H1 (cell line): ENCODE measurements around the gene TNXB.
"Not testable (repeated sequence)": the region's sequence is repeated elsewhere in the genome, so short reads cannot be mapped to it uniquely, and the experiment has no call there.

Experiments used
- EGR1 ChIP-seq: IDR thresholded peaks from 2 replicates; pipeline ENCODE4 v1.6.1; 2011; ENCODE audit warnings: low read depth, low read length, borderline replicate concordance
- EZH2 ChIP-seq: fragments of 200-600 bp; sonication (generic); IDR thresholded peaks from 2 replicates; pipeline ENCODE4 v1.7.1; 2012; ENCODE audit warnings: low read depth, mild to moderate bottlenecking, moderate library complexity, low read length, inconsistent platforms; ENCODE audit not compliant: severe bottlenecking
- FOSL1 ChIP-seq: IDR thresholded peaks from 2 replicates; pipeline ENCODE4 v1.6.1; 2011; ENCODE audit warnings: mild to moderate bottlenecking, low read depth, low read length, moderate library complexity; ENCODE audit not compliant: insufficient read depth
- GABPA ChIP-seq: IDR thresholded peaks from 2 replicates; pipeline ENCODE4 v1.6.1; 2011; ENCODE audit warnings: mild to moderate bottlenecking, low read length, moderate library complexity, borderline replicate concordance; ENCODE audit not compliant: insufficient read depth
- KDM5A ChIP-seq: fragments of 200-600 bp; IDR thresholded peaks from 2 replicates; pipeline ENCODE4 v1.7.1; 2012; ENCODE audit warnings: mild to moderate bottlenecking, low read length, inconsistent platforms, mixed read lengths
- RAD21 ChIP-seq, 2 experiments: IDR thresholded peaks in 1 of 2; conservative IDR thresholded peaks in 1 of 2; 2 replicates each; pipeline ENCODE4 v1.6.1; 2011; ENCODE audit warnings: low read depth in 2 of 2, low read length in 2 of 2, improper control_type of control experiment in 1 of 2, inconsistent platforms in 1 of 2, mild to moderate bottlenecking in 1 of 2, moderate library complexity in 1 of 2
- SP1 ChIP-seq: IDR thresholded peaks from 2 replicates; pipeline ENCODE4 v1.6.1; 2011; ENCODE audit warnings: low read depth, low read length
- TCF12 ChIP-seq: IDR thresholded peaks from 2 replicates; pipeline ENCODE4 v1.6.1; 2011; ENCODE audit warnings: low read depth, mild to moderate bottlenecking, low read length
- TF ChIP-seq, protein P1 (sequence below), 3 experiments: IDR thresholded peaks; 1 replicate in 2 of 3; 2 replicates in 1 of 3; pipeline versions ENCODE4 v1.5.1 to v1.6.1; 2011; ENCODE audit warnings: low read length in 3 of 3, mild to moderate bottlenecking in 3 of 3, inconsistent platforms in 2 of 3, low read depth in 1 of 3, moderate library complexity in 1 of 3; ENCODE audit not compliant: insufficient read depth in 1 of 3; ENCODE audit errors: control extremely low read depth in 1 of 3

DNA sequence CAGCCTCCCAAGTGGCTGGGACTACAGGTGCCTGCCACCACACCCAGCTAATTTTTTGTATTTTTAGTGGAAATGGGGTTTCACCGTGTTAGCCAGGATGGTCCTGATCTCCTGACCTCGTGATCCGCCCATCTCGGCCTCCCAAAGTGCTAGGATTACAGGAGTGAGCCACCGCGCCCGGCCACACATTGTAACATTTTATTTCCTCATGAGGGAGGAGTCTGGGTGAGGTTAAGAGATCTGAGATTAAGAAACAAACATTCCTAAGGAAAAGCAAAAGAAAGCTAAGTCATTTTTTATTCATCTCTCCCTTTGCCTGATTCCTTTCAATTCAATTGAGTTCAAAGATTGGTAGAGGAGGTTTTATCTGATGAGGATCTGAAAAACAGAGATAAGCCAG lies 35.1 kb upstream of the TNXB start:
- TF ChIP-seq, protein P1, sequence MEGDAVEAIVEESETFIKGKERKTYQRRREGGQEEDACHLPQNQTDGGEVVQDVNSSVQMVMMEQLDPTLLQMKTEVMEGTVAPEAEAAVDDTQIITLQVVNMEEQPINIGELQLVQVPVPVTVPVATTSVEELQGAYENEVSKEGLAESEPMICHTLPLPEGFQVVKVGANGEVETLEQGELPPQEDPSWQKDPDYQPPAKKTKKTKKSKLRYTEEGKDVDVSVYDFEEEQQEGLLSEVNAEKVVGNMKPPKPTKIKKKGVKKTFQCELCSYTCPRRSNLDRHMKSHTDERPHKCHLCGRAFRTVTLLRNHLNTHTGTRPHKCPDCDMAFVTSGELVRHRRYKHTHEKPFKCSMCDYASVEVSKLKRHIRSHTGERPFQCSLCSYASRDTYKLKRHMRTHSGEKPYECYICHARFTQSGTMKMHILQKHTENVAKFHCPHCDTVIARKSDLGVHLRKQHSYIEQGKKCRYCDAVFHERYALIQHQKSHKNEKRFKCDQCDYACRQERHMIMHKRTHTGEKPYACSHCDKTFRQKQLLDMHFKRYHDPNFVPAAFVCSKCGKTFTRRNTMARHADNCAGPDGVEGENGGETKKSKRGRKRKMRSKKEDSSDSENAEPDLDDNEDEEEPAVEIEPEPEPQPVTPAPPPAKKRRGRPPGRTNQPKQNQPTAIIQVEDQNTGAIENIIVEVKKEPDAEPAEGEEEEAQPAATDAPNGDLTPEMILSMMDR (IDR thresholded peaks at IDR 0.05; ENCODE audit: control extremely low read depth in 1 of 3, insufficient read depth in 1 of 3, low read depth in 1 of 3, low read length in 3 of 3): not testable (repeated sequence)
- TF ChIP-seq KDM5A; GABPA; EGR1; EZH2; FOSL1; TCF12; RAD21 (IDR thresholded peaks at IDR 0.05 in 1 of 2, conservative IDR thresholded peaks at IDR 0.05 in 1 of 2; ENCODE audit: low read depth in 2 of 2, low read length in 2 of 2); SP1: not testable (repeated sequence)
